ENCODE results near the gene C16orf74. TPM values are rescaled to one million over a fixed set of nuclear protein-coding genes. Genes with fewer than 3 reads are reported as not detected.

The C16orf74 gene
- total RNA-seq, 2 experiments from 2014 or later, result 2.1 to 2.9 TPM

GRCh38 chr16:85752511-85753420 lies 1.9 kb upstream of the C16orf74 start:
- TF ChIP-seq CTCF (IDR thresholded peaks at IDR 0.05), result no peak
- DNase-seq, result no peak
- Mint-ChIP-seq H3K27ac (no peak overlapping the region), H3K9me3 (no peaks in the 10 kb centered on the region), H3K4me1 (ENCODE audit: low read depth) (peaks cover 5% of the 10 kb centered on the region), H3K36me3 (ENCODE audit: low read depth) (no peaks in the 10 kb centered on the region), H3K4me3 (peak overlapping the region; percentile 51), H3K27me3 (peaks cover 42% of the 10 kb centered on the region)
- no peak for ATAC-seq (ENCODE audit: poor library complexity)
- no peak overlapping the region for H3K27ac ChIP-seq (ENCODE audit: low read depth in 1 of 2, low read length in 2 of 2)
- ChIA-PET CTCF (no interaction called here), POLR2A (no interaction called here)
- H3K9me3 ChIP-seq (ENCODE audit: control insufficient read depth in 1 of 2, insufficient read depth in 1 of 2, low read length in 2 of 2), result peaks cover 0 to 6% of the 10 kb centered on the region in 2 experiments
- H3K4me3 ChIP-seq (ENCODE audit: low read length), result no peak overlapping the region
- H3K27me3 ChIP-seq (ENCODE audit: control insufficient read depth in 1 of 2, insufficient read depth in 2 of 2, low read length in 2 of 2), result peaks cover 37 to 40% of the 10 kb centered on the region in 2 experiments
- H3K4me1 ChIP-seq (ENCODE audit: insufficient read depth, low read length), result peaks cover 16% of the 10 kb centered on the region
- intact Hi-C loops (cut with DNase I, micrococcal nuclease), result no loop called here
- H3K36me3 ChIP-seq (ENCODE audit: insufficient read depth, low read length), result no peaks in the 10 kb centered on the region

- H3K27ac Mint-ChIP-seq, result no peak overlapping the region
- Histone ChIP-seq H3K27me3 (ENCODE audit: control insufficient read depth in 1 of 2, insufficient read depth in 2 of 2, low read length in 2 of 2) (peaks cover 37 to 40% of the 10 kb centered on the region in 2 experiments), H3K9me3 (ENCODE audit: control insufficient read depth in 1 of 2, insufficient read depth in 1 of 2, low read length in 2 of 2) (peaks cover 0 to 6% of the 10 kb centered on the region in 2 experiments), H3K4me1 (ENCODE audit: insufficient read depth, low read length) (peaks cover 16% of the 10 kb centered on the region), H3K4me3 (ENCODE audit: low read length) (no peak overlapping the region), H3K36me3 (ENCODE audit: insufficient read depth, low read length) (no peaks in the 10 kb centered on the region), H3K27ac (ENCODE audit: low read depth in 1 of 2, low read length in 2 of 2) (no peak overlapping the region)
- intact Hi-C loops (cut with DNase I, micrococcal nuclease), result no loop called here
- H3K36me3 Mint-ChIP-seq (ENCODE audit: low read depth), result no peaks in the 10 kb centered on the region
- peak overlapping the region; percentile 66 for H3K4me3 Mint-ChIP-seq
- DNase-seq (no peak), ATAC-seq (ENCODE audit: poor library complexity) (no peak)
- ChIA-PET CTCF (no interaction called here), POLR2A (no interaction called here)
- TF ChIP-seq CTCF (IDR thresholded peaks at IDR 0.05), result no peak
- peaks cover 38% of the 10 kb centered on the region for H3K27me3 Mint-ChIP-seq
- no peaks in the 10 kb centered on the region for H3K9me3 Mint-ChIP-seq
- peaks cover 5% of the 10 kb centered on the region for H3K4me1 Mint-ChIP-seq (ENCODE audit: low read depth)
These were observed 1.0 kb upstream of the C16orf74 start for GRCh38 chr16:85751698-85752501.

GRCh38 chr16:85750146-85750826 lies 610 bp downstream of the C16orf74 start:
- no peak overlapping the region for H3K27ac Mint-ChIP-seq
- H3K36me3 ChIP-seq (ENCODE audit: insufficient read depth, low read length), result no peaks in the 10 kb centered on the region
- no peaks in the 10 kb centered on the region for H3K9me3 Mint-ChIP-seq
- H3K27me3 Mint-ChIP-seq, result peaks cover 38% of the 10 kb centered on the region
- H3K36me3 Mint-ChIP-seq (ENCODE audit: low read depth), result no peaks in the 10 kb centered on the region
- intact Hi-C loops (cut with DNase I, micrococcal nuclease), result no loop called here
- H3K4me1 ChIP-seq (ENCODE audit: insufficient read depth, low read length), result peaks cover 16% of the 10 kb centered on the region
- TF ChIP-seq CTCF (IDR thresholded peaks at IDR 0.05), result no peak
- peak; percentile 48 for ATAC-seq (ENCODE audit: poor library complexity)
- peak overlapping the region; percentile 88 for H3K4me3 Mint-ChIP-seq
- H3K27ac ChIP-seq (ENCODE audit: low read depth in 1 of 2, low read length in 2 of 2), result no peak overlapping the region
- CTCF ChIA-PET, result no interaction called here
- POLR2A ChIA-PET, result interaction anchor here (0.8 kb wide), 1 partner anchor 12 kb away, joined by 3 read pairs; no protein-coding TSS in a partner anchor
- DNase-seq, result peak in 2 of 14 experiments; percentile 4 to 28
- H3K4me1 Mint-ChIP-seq (ENCODE audit: low read depth), result peaks cover 5% of the 10 kb centered on the region
- H3K4me3 ChIP-seq (ENCODE audit: low read length), result peak overlapping the region; percentile 44
- peaks cover 0 to 6% of the 10 kb centered on the region in 2 experiments for H3K9me3 ChIP-seq (ENCODE audit: control insufficient read depth in 1 of 2, insufficient read depth in 1 of 2, low read length in 2 of 2)
- H3K27me3 ChIP-seq (ENCODE audit: control insufficient read depth in 1 of 2, insufficient read depth in 2 of 2, low read length in 2 of 2), result peaks cover 37 to 40% of the 10 kb centered on the region in 2 experiments
